Esophagus muscularis mucosa (tissue), 4 donors: Measurements from ENCODE around the gene HSCB. TPM values are rescaled to one million over a fixed set of nuclear protein-coding genes. Genes with fewer than 3 reads are reported as not detected.

Source experiments
- DNase-seq: peaks from one replicate; pipeline ENCODE4 v3.0.0-alpha.2; 2017; ENCODE audit errors: extremely low spot score
- H3K27ac ChIP-seq, 4 donors: fragments of 200-600 bp; sonication (generic); replicated peaks in 1 of 4; 1 replicate in 3 of 4; 2 replicates in 1 of 4; pipeline ENCODE4 v1.5.1; 2016 to 2019; ENCODE audit warnings: mild to moderate bottlenecking in 1 of 4
- H3K27me3 ChIP-seq, 4 donors: fragments of 200-600 bp; sonication (generic); one replicate each; pipeline versions ENCODE4 v1.5.1 to v1.6.0; 2016 to 2019
- H3K36me3 ChIP-seq, 4 donors: fragments of 200-600 bp; sonication (generic); one replicate each; pipeline ENCODE4 v1.5.1; 2016 to 2019
- H3K4me1 ChIP-seq, 4 donors: fragments of 200-600 bp; sonication (generic); one replicate each; pipeline ENCODE4 v1.5.1; 2016 to 2019
- H3K4me3 ChIP-seq, 4 donors: fragments of 200-600 bp; sonication (generic); 1 replicate in 2 of 4; 2 replicates in 2 of 4; pipeline ENCODE4 v1.5.1; 2016 to 2019; ENCODE audit warnings: mild to moderate bottlenecking in 4 of 4, moderate library complexity in 1 of 4
- H3K9me3 ChIP-seq, 4 donors: fragments of 200-600 bp; sonication (generic); 1 replicate in 3 of 4; 2 replicates in 1 of 4; pipeline ENCODE4 v1.5.1; 2016 to 2019
- EP300 ChIP-seq: sonication (generic); formaldehyde crosslinking; IDR thresholded peaks from one replicate; pipeline ENCODE4 v1.6.1; 2017; ENCODE audit warnings: antibody characterized with exemption
- POLR2A ChIP-seq: fragments of 450-650 bp; IDR thresholded peaks from one replicate; pipeline ENCODE4 v1.6.1; 2017; ENCODE audit warnings: antibody characterized with exemption, moderate library complexity, mild to moderate bottlenecking, low read depth
- POLR2AphosphoS5 ChIP-seq, 2 donors: sonication (generic); formaldehyde crosslinking; IDR thresholded peaks; one replicate each; pipeline ENCODE4 v1.6.1; 2017; ENCODE audit warnings: antibody characterized with exemption in 2 of 2
- WGBS: methylation state at CpG from one replicate; pipeline ENCODE4 v1.1.5; 2018; 5-methylcytosine and 5-hydroxymethylcytosine counted together
- intact Hi-C: fragments of 100-400 bp; cut with DNase I; formaldehyde crosslinking; loops from one replicate; pipeline ENCODE4 v1.15.1; 2023
- total RNA-seq, 4 donors: library from RNA; depleted of rRNA; stranded (reverse); fragments of >200 nt; gene quantifications; one replicate each; pipeline versions ENCODE4 v1.1.0 to v1.2.1, GENCODE V29; 2016
- TF ChIP-seq, protein P1 (sequence below), 3 experiments: fragments of 200-600 bp in 2 of 3; fragments of 450-650 bp in 1 of 3; sonication (generic) in 2 of 3; IDR thresholded peaks; one replicate each; pipeline ENCODE4 v1.5.1; 2017 to 2019; ENCODE audit warnings: antibody characterized with exemption in 3 of 3, mild to moderate bottlenecking in 2 of 3, moderate library complexity in 1 of 3

HSCB gene
- total RNA-seq, 4 donors from 2014 or later: 13.7 to 30.0 (median 15.7) TPM

DNA sequence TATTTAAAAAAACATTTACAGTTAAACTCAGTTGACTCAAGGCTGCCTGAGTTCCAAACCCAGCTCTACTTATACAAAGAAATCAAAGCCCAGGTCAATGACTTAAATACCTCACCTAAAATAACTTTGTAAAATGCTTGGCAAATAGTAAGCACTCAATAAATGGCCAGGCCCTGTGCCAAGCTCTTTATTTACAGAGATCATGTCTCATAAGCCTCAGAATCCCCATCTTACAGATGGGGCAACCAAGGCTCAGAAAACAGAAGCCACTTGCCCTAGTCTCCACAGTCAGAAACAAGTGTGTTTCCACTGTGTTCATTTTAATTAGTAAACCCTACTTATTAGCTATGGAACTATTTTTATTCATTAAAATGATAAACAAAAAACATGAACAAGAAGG is 31.7 kb upstream of the HSCB start:
- TF ChIP-seq, protein P1, sequence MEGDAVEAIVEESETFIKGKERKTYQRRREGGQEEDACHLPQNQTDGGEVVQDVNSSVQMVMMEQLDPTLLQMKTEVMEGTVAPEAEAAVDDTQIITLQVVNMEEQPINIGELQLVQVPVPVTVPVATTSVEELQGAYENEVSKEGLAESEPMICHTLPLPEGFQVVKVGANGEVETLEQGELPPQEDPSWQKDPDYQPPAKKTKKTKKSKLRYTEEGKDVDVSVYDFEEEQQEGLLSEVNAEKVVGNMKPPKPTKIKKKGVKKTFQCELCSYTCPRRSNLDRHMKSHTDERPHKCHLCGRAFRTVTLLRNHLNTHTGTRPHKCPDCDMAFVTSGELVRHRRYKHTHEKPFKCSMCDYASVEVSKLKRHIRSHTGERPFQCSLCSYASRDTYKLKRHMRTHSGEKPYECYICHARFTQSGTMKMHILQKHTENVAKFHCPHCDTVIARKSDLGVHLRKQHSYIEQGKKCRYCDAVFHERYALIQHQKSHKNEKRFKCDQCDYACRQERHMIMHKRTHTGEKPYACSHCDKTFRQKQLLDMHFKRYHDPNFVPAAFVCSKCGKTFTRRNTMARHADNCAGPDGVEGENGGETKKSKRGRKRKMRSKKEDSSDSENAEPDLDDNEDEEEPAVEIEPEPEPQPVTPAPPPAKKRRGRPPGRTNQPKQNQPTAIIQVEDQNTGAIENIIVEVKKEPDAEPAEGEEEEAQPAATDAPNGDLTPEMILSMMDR (IDR thresholded peaks at IDR 0.05): no peak
- TF ChIP-seq POLR2AphosphoS5 (IDR thresholded peaks at IDR 0.05) (no peak), EP300 (no peak), POLR2A (no peak)
- peaks cover 0 to 19% (median 3%) of the 10 kb centered on the region in 4 donors for H3K4me1 ChIP-seq
- no peak overlapping the region for H3K4me3 ChIP-seq
- no peaks in the 10 kb centered on the region for H3K9me3 ChIP-seq
- peak overlapping the region; percentile 13 to 69 (median 34) for H3K27ac ChIP-seq
- no peaks in the 10 kb centered on the region for H3K27me3 ChIP-seq
- DNase-seq: no peak
- peaks cover 0 to 3% (median 0%) of the 10 kb centered on the region in 4 donors for H3K36me3 ChIP-seq
- intact Hi-C loops: no loop called here

GRCh38 chr22:28710576-28711191 is 31.2 kb upstream of the HSCB start:
- 43% methylated on average over 3 of the region's 3 CpGs for WGBS
- intact Hi-C loops: no loop called here
- TF ChIP-seq EP300 (no peak), POLR2AphosphoS5 (IDR thresholded peaks at IDR 0.05) (peak in 1 of 2 donors; percentile 16)
- peaks cover 0 to 3% (median 0%) of the 10 kb centered on the region in 4 donors for H3K36me3 ChIP-seq
- peak overlapping the region; percentile 13 to 69 (median 34) for H3K27ac ChIP-seq
- H3K27me3 ChIP-seq: no peaks in the 10 kb centered on the region
- DNase-seq: no peak
- no peak overlapping the region for H3K4me3 ChIP-seq
- peaks cover 0 to 19% (median 3%) of the 10 kb centered on the region in 4 donors for H3K4me1 ChIP-seq
- H3K9me3 ChIP-seq: no peaks in the 10 kb centered on the region

DNA sequence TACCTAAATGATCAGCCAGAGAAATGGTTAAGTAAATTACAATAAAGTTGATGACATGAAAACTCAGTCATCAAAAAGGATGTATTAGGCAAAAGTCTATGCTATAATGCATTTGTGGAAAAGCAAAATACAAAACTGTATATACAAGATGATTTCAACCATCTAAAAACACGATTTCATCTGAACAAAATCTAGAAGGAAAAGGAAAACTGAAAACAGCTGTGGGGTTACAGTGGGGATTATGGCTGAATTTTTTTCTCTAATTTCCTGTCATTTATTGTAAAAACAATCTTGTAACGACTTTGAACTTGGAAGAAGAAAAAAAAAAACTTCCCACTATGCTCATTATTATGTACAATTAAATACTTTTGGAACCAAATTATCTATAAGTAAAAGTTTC is 30.5 kb upstream of the HSCB start:
- Histone ChIP-seq H3K4me1 (peaks cover 0 to 19% (median 3%) of the 10 kb centered on the region in 4 donors), H3K36me3 (peaks cover 0 to 3% (median 0%) of the 10 kb centered on the region in 4 donors), H3K9me3 (no peaks in the 10 kb centered on the region), H3K4me3 (no peak overlapping the region), H3K27ac (peak overlapping the region; percentile 13 to 69 (median 40)), H3K27me3 (no peaks in the 10 kb centered on the region)
- TF ChIP-seq EP300: no peak
- TF ChIP-seq POLR2A: no peak
- TF ChIP-seq, protein P1 (IDR thresholded peaks at IDR 0.05): no peak
- TF ChIP-seq POLR2AphosphoS5 (IDR thresholded peaks at IDR 0.05): no peak
- WGBS: 62% methylated on average over 2 of the region's 2 CpGs
- no peak for DNase-seq
- intact Hi-C loops: no loop called here

GRCh38 chr22:28711820-28712777 is 29.7 kb upstream of the HSCB start:
- Histone ChIP-seq H3K9me3 (no peaks in the 10 kb centered on the region), H3K36me3 (peaks cover 0 to 3% (median 0%) of the 10 kb centered on the region in 4 donors), H3K27ac (peak overlapping the region; percentile 32 to 69 (median 40)), H3K4me1 (peaks cover 0 to 19% (median 3%) of the 10 kb centered on the region in 4 donors), H3K27me3 (no peaks in the 10 kb centered on the region), H3K4me3 (peak overlapping the region in 2 of 4 donors; percentile 5 to 27)
- no peak for DNase-seq
- intact Hi-C loops: no loop called here
- WGBS: 60% methylated on average over 6 of the region's 6 CpGs
- TF ChIP-seq EP300 (no peak), POLR2A (no peak), POLR2AphosphoS5 (IDR thresholded peaks at IDR 0.05) (peak; percentile 5 to 56)
- TF ChIP-seq, protein P1 (IDR thresholded peaks at IDR 0.05): no peak

GRCh38 chr22:28714043-28714628 is 27.7 kb upstream of the HSCB start:
- no peak for DNase-seq
- Histone ChIP-seq H3K36me3 (peaks cover 0 to 3% (median 0%) of the 10 kb centered on the region in 4 donors), H3K27me3 (no peaks in the 10 kb centered on the region), H3K4me1 (peaks cover 0 to 19% (median 3%) of the 10 kb centered on the region in 4 donors), H3K4me3 (no peak overlapping the region), H3K27ac (no peak overlapping the region), H3K9me3 (no peaks in the 10 kb centered on the region)
- 87% methylated on average over 2 of the region's 2 CpGs for WGBS
- TF ChIP-seq EP300: no peak
- TF ChIP-seq POLR2A: no peak
- TF ChIP-seq, protein P1 (IDR thresholded peaks at IDR 0.05): no peak
- TF ChIP-seq POLR2AphosphoS5 (IDR thresholded peaks at IDR 0.05): no peak
- intact Hi-C loops: no loop called here
